ENCODE measurements around the gene PTPRCAP. TPM values are rescaled to one million over a fixed set of nuclear protein-coding genes. Genes with fewer than 3 reads are reported as not detected.
"Not testable (repeated sequence)": the region's sequence is repeated elsewhere in the genome, so short reads cannot be mapped to it uniquely, and the experiment has no call there.

PTPRCAP gene
- total RNA-seq, 1 experiment from 2014 or later: 0.37 TPM

- Histone ChIP-seq H3K4me1 (replicated peaks) (peaks cover 19% of the 10 kb centered on the region), H3K27ac (peak overlapping the region; percentile 51), H3K4me3 (peak overlapping the region; percentile 89)
Observed at GRCh38 chr11:67469508-67469811, 32.0 kb upstream of the PTPRCAP start.

GRCh38 chr11:67468759-67469507, 31.5 kb upstream of the PTPRCAP start, which contains the start of gene TMEM134:
TSS of gene TMEM134 (minus strand) at chr11:67469251. CDS start at chr11:67469192, 59 bp downstream.
- Histone ChIP-seq H3K4me3 (peak within 1 kb of the TSS; percentile 89), H3K9me3 (replicated peaks) (0 out of 2 replicates have a peak, but pooled peaks cover 2% of the 10 kb centered on the region), H3K27me3 (replicated peaks) (peaks cover 4% of the 10 kb centered on the region; the same call in 1 of the 2 replicates), H3K36me3 (peaks cover 9% of the 10 kb centered on the region), H3K27ac (peak within 1 kb of the TSS; percentile 51), H3K4me1 (replicated peaks) (peaks cover 24% of the 10 kb centered on the region)
- DNase-seq (ENCODE audit: low read depth in 1 of 2, low spot score in 2 of 2): peak; percentile 88 to 98

More at GRCh38 chr11:67469508-67469811, 32.0 kb upstream of the PTPRCAP start:
- 0 out of 2 replicates have a peak, but pooled peaks cover 2% of the 10 kb centered on the region for H3K9me3 ChIP-seq (replicated peaks)
- peaks cover 7% of the 10 kb centered on the region for H3K27me3 ChIP-seq (replicated peaks)
- DNase-seq (ENCODE audit: low read depth in 1 of 2, low spot score in 2 of 2): no peak
- peaks cover 6% of the 10 kb centered on the region; the same call in 1 of the 2 replicates for H3K36me3 ChIP-seq

GRCh38 chr11:67468456-67468758, 30.9 kb upstream of the PTPRCAP start:
- peaks cover under 1% of the 10 kb centered on the region; the same call in 1 of the 2 replicates for H3K27me3 ChIP-seq (replicated peaks)
- peak overlapping the region; percentile 89 for H3K4me3 ChIP-seq
- H3K4me1 ChIP-seq (replicated peaks): peaks cover 29% of the 10 kb centered on the region
- peak overlapping the region; percentile 10; the same call in 1 of the 2 replicates for H3K27ac ChIP-seq
- H3K9me3 ChIP-seq (replicated peaks): 0 out of 2 replicates have a peak, but pooled peaks cover 2% of the 10 kb centered on the region
- no peak for DNase-seq (ENCODE audit: low read depth in 1 of 2, low spot score in 2 of 2)
- peaks cover 9% of the 10 kb centered on the region for H3K36me3 ChIP-seq

GRCh38 chr11:67468056-67468455, 30.6 kb upstream of the PTPRCAP start:
- peaks cover 9% of the 10 kb centered on the region for H3K36me3 ChIP-seq
- no peak for DNase-seq (ENCODE audit: low read depth in 1 of 2, low spot score in 2 of 2)
- H3K27ac ChIP-seq: no peak overlapping the region
- H3K9me3 ChIP-seq (replicated peaks): 0 out of 2 replicates have a peak, but pooled peaks cover 2% of the 10 kb centered on the region
- peaks cover 29% of the 10 kb centered on the region for H3K4me1 ChIP-seq (replicated peaks)
- H3K27me3 ChIP-seq (replicated peaks): no peaks in the 10 kb centered on the region
- peak overlapping the region; percentile 89 for H3K4me3 ChIP-seq

- DNase-seq (ENCODE audit: low read depth in 1 of 2, low spot score in 2 of 2): no peak
- H3K27ac ChIP-seq: no peak overlapping the region
- H3K9me3 ChIP-seq (replicated peaks): 0 out of 2 replicates have a peak, but pooled peaks cover 2% of the 10 kb centered on the region
- H3K27me3 ChIP-seq (replicated peaks): no peaks in the 10 kb centered on the region
- H3K4me3 ChIP-seq: no peak overlapping the region
- H3K36me3 ChIP-seq: peaks cover 9% of the 10 kb centered on the region
- H3K4me1 ChIP-seq (replicated peaks): peaks cover 29% of the 10 kb centered on the region
Observed at GRCh38 chr11:67466962-67467771, 29.7 kb upstream of the PTPRCAP start.

- DNase-seq (ENCODE audit: low read depth in 1 of 2, low spot score in 2 of 2): no peak
- Histone ChIP-seq H3K9me3 (replicated peaks) (0 out of 2 replicates have a peak, but pooled peaks cover 2% of the 10 kb centered on the region), H3K4me1 (replicated peaks) (peaks cover 29% of the 10 kb centered on the region), H3K27ac (no peak overlapping the region), H3K27me3 (replicated peaks) (no peaks in the 10 kb centered on the region), H3K36me3 (peaks cover 9% of the 10 kb centered on the region), H3K4me3 (no peak overlapping the region)
Observed at GRCh38 chr11:67466367-67466766, 28.9 kb upstream of the PTPRCAP start.

GRCh38 chr11:67465530-67465929, 28.0 kb upstream of the PTPRCAP start:
- peaks cover 29% of the 10 kb centered on the region for H3K4me1 ChIP-seq (replicated peaks)
- not testable (repeated sequence) for H3K4me3 ChIP-seq

GRCh38 chr11:67465189-67465510, 27.7 kb upstream of the PTPRCAP start:
- Histone ChIP-seq H3K9me3 (replicated peaks) (0 out of 2 replicates have a peak, but pooled peaks cover 2% of the 10 kb centered on the region), H3K27me3 (replicated peaks) (no peaks in the 10 kb centered on the region), H3K4me3 (no peak overlapping the region), H3K36me3 (peaks cover 9% of the 10 kb centered on the region), H3K4me1 (replicated peaks) (peaks cover 29% of the 10 kb centered on the region), H3K27ac (no peak overlapping the region)
- no peak for DNase-seq (ENCODE audit: low read depth in 1 of 2, low spot score in 2 of 2)

More at GRCh38 chr11:67465530-67465929, 28.0 kb upstream of the PTPRCAP start:
- not testable (repeated sequence) for H3K27me3 ChIP-seq (replicated peaks); H3K36me3 ChIP-seq; H3K9me3 ChIP-seq (replicated peaks); H3K27ac ChIP-seq; DNase-seq (ENCODE audit: low read depth in 1 of 2, low spot score in 2 of 2)

- H3K9me3 ChIP-seq (replicated peaks): 0 out of 2 replicates have a peak, but pooled peaks cover 2% of the 10 kb centered on the region
- no peak overlapping the region for H3K4me3 ChIP-seq
- H3K36me3 ChIP-seq: peaks cover 9% of the 10 kb centered on the region
- no peak for DNase-seq (ENCODE audit: low read depth in 1 of 2, low spot score in 2 of 2)
- H3K27me3 ChIP-seq (replicated peaks): no peaks in the 10 kb centered on the region
- peak overlapping the region; percentile 48 for H3K27ac ChIP-seq
- peaks cover 26% of the 10 kb centered on the region for H3K4me1 ChIP-seq (replicated peaks)
Observed at GRCh38 chr11:67464411-67465188, 27.1 kb upstream of the PTPRCAP start.

- Histone ChIP-seq H3K36me3 (peaks cover 8% of the 10 kb centered on the region), H3K4me3 (no peak overlapping the region), H3K9me3 (replicated peaks) (0 out of 2 replicates have a peak, but pooled peaks cover 2% of the 10 kb centered on the region), H3K4me1 (replicated peaks) (peaks cover 21% of the 10 kb centered on the region), H3K27ac (peak overlapping the region; percentile 48), H3K27me3 (replicated peaks) (no peaks in the 10 kb centered on the region)
- peak; percentile 73 to 95 for DNase-seq (ENCODE audit: low read depth in 1 of 2, low spot score in 2 of 2)
Observed at GRCh38 chr11:67463680-67464410, 26.4 kb upstream of the PTPRCAP start.

- no peaks in the 10 kb centered on the region for H3K9me3 ChIP-seq (replicated peaks)
- H3K27ac ChIP-seq: no peak overlapping the region
- H3K4me1 ChIP-seq (replicated peaks): peaks cover 15% of the 10 kb centered on the region
- DNase-seq (ENCODE audit: low read depth in 1 of 2, low spot score in 2 of 2): no peak
- H3K27me3 ChIP-seq (replicated peaks): no peaks in the 10 kb centered on the region
- peaks cover 6% of the 10 kb centered on the region; the same call in 1 of the 2 replicates for H3K36me3 ChIP-seq
- no peak overlapping the region for H3K4me3 ChIP-seq
Observed at GRCh38 chr11:67463186-67463585, 25.7 kb upstream of the PTPRCAP start.

GRCh38 chr11:67458266-67458665, 20.8 kb upstream of the PTPRCAP start:
- no peak overlapping the region for H3K27ac ChIP-seq
- no peaks in the 10 kb centered on the region; the same call in 1 of the 2 replicates for H3K27me3 ChIP-seq (replicated peaks)
- H3K9me3 ChIP-seq (replicated peaks): no peaks in the 10 kb centered on the region; the same call in 1 of the 2 replicates
- H3K4me1 ChIP-seq (replicated peaks): no peaks in the 10 kb centered on the region
- no peaks in the 10 kb centered on the region for H3K36me3 ChIP-seq
- no peak for DNase-seq (ENCODE audit: low read depth in 1 of 2, low spot score in 2 of 2)
- no peak overlapping the region for H3K4me3 ChIP-seq

- Histone ChIP-seq H3K4me3 (no peak overlapping the region), H3K4me1 (replicated peaks) (no peaks in the 10 kb centered on the region), H3K9me3 (replicated peaks) (no peaks in the 10 kb centered on the region; the same call in 1 of the 2 replicates), H3K36me3 (no peaks in the 10 kb centered on the region), H3K27me3 (replicated peaks) (no peaks in the 10 kb centered on the region; the same call in 1 of the 2 replicates), H3K27ac (no peak overlapping the region)
- no peak for DNase-seq (ENCODE audit: low read depth in 1 of 2, low spot score in 2 of 2)
Observed at GRCh38 chr11:67457453-67457852, 20.0 kb upstream of the PTPRCAP start.

All from SJSA1 (cell line).